Nephron progenitor cell (in vitro differentiated cells): ENCODE measurements around the gene PALD1.

Experiments
- DNase-seq: peaks from one replicate; pipeline ENCODE4 v3.0.0; 2021
- H3K27ac Mint-ChIP-seq: 2 replicates; pipeline ENCODE4 v1.8.0; 2021; ENCODE audit warnings: mild to moderate bottlenecking, moderate library complexity, mixed read lengths
- H3K27me3 Mint-ChIP-seq: 2 replicates; pipeline ENCODE4 v1.8.0; 2021; ENCODE audit warnings: mild to moderate bottlenecking, low read depth, mixed read lengths; ENCODE audit not compliant: poor library complexity
- H3K36me3 Mint-ChIP-seq: 2 replicates; pipeline ENCODE4 v1.8.0; 2021; ENCODE audit warnings: low read depth, mixed read lengths
- H3K4me1 Mint-ChIP-seq: 2 replicates; pipeline ENCODE4 v1.8.0; 2021; ENCODE audit warnings: mixed read lengths
- H3K4me3 Mint-ChIP-seq: 2 replicates; pipeline ENCODE4 v1.8.0; 2021; ENCODE audit warnings: mild to moderate bottlenecking, moderate library complexity, mixed read lengths
- H3K9me3 Mint-ChIP-seq: 2 replicates; pipeline ENCODE4 v1.8.0; 2021; ENCODE audit warnings: mild to moderate bottlenecking, moderate library complexity, mixed read lengths
- TF ChIP-seq, protein P1 (sequence below): fragments of 200-600 bp; sonication (generic); IDR thresholded peaks from 2 replicates; pipeline ENCODE4 v1.5.0; 2021; ENCODE audit warnings: antibody characterized with exemption

PALD1 gene

DNA sequence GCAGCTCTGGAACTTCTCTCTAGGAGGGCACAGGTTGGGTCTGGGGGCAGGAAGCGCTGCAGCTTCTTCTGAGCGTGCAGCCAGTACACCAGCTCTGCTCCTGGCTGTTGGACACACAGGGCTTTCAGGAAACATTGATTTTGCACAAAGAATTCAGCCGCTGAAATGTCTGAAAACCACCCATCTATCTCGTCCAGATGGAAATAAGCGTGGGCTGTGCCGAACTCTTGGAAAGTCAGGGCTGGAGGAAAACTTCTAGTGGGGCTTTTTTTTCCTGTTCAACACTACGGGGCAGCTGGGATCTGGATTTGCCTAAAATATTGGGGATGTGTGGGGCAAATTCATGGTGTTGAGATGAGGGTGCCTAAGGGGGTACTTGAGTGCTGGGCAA lies 31.2 kb downstream of the PALD1 start:
- Mint-ChIP-seq H3K27me3 (no peaks in the 10 kb centered on the region), H3K9me3 (no peaks in the 10 kb centered on the region), H3K4me1 (peaks cover 69% of the 10 kb centered on the region), H3K27ac (no peak overlapping the region), H3K36me3 (no peaks in the 10 kb centered on the region), H3K4me3 (peak overlapping the region; percentile 8)
- DNase-seq = no peak
- TF ChIP-seq, protein P1, sequence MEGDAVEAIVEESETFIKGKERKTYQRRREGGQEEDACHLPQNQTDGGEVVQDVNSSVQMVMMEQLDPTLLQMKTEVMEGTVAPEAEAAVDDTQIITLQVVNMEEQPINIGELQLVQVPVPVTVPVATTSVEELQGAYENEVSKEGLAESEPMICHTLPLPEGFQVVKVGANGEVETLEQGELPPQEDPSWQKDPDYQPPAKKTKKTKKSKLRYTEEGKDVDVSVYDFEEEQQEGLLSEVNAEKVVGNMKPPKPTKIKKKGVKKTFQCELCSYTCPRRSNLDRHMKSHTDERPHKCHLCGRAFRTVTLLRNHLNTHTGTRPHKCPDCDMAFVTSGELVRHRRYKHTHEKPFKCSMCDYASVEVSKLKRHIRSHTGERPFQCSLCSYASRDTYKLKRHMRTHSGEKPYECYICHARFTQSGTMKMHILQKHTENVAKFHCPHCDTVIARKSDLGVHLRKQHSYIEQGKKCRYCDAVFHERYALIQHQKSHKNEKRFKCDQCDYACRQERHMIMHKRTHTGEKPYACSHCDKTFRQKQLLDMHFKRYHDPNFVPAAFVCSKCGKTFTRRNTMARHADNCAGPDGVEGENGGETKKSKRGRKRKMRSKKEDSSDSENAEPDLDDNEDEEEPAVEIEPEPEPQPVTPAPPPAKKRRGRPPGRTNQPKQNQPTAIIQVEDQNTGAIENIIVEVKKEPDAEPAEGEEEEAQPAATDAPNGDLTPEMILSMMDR = no peak

DNA sequence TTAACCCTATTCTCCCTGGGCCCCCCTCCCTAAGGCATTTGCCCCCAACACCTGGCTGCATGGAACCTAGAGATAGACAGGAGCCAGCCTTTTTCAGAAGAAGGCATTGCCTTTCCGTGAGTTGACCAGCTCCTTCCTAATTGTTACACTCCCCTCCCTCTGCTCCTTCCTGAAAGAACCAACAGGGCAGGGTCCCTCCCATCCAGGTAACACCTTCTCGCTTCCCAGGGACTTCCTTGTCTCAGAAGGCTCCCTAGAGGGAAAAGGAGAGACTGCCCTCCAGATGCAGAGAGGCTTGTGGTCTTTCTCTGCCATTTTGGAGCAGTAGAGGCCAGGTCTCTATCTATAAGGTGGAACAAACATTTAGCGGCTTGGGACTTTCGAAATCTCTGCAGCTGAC lies 31.9 kb downstream of the PALD1 start:
- Mint-ChIP-seq H3K4me3 (no peak overlapping the region), H3K27me3 (peaks cover 2% of the 10 kb centered on the region), H3K27ac (no peak overlapping the region), H3K4me1 (peaks cover 74% of the 10 kb centered on the region), H3K36me3 (no peaks in the 10 kb centered on the region), H3K9me3 (no peaks in the 10 kb centered on the region)
- no peak for DNase-seq
- TF ChIP-seq, protein P1 = no peak

DNA sequence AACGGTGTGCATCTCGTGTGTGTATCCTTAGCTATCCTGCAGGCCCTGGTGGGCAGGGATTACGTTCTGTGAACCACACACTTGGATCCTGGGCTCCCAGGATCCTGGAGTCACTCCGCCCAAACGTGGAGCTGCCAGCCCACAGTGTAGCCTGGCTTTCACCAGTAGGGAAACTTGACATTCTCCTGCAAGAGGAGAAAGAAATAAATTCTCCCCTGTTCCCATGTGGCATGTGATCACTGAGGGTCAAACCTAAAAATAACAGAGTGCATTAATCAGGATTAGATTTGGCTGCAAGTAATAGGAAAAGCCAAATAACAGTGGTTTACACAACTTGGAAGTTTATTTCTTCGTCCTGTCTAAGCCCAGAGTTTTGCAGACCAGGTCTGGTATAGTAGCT lies 32.3 kb downstream of the PALD1 start:
- TF ChIP-seq, protein P1 = no peak
- H3K9me3 Mint-ChIP-seq = no peaks in the 10 kb centered on the region
- H3K27me3 Mint-ChIP-seq = peaks cover 2% of the 10 kb centered on the region
- H3K27ac Mint-ChIP-seq = peak overlapping the region; percentile 4
- peaks cover 73% of the 10 kb centered on the region for H3K4me1 Mint-ChIP-seq
- H3K36me3 Mint-ChIP-seq = no peaks in the 10 kb centered on the region
- H3K4me3 Mint-ChIP-seq = no peak overlapping the region
- DNase-seq = no peak

DNA sequence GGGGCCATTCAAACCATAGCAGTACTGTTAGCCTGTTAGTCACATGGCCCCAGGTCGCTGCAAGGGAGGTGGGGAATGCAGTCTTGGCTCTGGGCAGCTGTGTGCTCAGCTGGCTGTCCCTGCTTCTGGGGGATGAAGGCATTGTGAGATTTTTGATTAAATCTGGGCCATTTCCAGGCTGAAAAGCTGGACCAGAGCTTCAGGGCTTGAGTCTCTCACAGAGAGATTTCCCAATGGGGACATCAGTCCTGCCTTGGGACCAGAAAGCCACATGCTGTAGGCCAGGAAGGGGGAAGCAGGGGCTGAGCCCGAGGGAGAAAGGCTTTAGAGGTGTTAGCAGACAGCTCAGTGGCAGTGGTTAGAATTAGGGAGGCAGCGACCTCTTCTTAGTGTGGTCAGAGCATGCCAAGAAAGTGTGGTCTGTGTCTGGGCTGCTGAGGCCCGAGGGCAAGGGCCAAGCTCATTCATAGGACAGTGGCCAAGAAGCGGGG lies 33.6 kb downstream of the PALD1 start:
- no peak for DNase-seq
- Mint-ChIP-seq H3K27ac (peak overlapping the region; percentile 79), H3K4me3 (no peak overlapping the region), H3K9me3 (no peaks in the 10 kb centered on the region), H3K36me3 (no peaks in the 10 kb centered on the region), H3K27me3 (peaks cover 2% of the 10 kb centered on the region), H3K4me1 (peaks cover 65% of the 10 kb centered on the region)
- TF ChIP-seq, protein P1 = no peak

DNA sequence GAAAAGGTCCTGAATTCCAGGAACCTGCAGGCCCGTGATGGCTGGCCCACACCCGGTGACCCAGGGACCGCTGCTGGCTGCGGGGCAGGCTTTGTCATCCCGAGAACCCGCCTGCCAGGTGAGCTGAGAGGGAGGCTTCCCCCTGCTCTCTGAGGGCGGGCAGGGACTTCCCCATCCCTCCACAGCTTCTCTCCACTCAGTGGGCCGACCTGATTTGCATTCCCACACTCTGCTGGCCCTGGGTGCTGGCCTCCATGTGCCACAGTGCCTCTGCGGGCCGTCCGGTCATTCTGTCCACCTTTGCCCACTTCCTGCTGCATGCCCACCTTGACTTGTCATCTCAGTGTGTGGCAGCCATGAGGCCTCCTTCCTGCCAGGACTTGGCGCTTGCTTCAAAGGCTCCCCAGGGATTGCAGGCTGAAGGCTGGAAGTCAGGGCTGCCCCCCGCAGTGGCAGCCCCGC lies 35.3 kb downstream of the PALD1 start:
- Mint-ChIP-seq H3K27ac (no peak overlapping the region), H3K4me1 (peaks cover 54% of the 10 kb centered on the region), H3K4me3 (no peak overlapping the region), H3K9me3 (no peaks in the 10 kb centered on the region), H3K27me3 (peaks cover 7% of the 10 kb centered on the region), H3K36me3 (no peaks in the 10 kb centered on the region)
- TF ChIP-seq, protein P1 = no peak
- no peak for DNase-seq

DNA sequence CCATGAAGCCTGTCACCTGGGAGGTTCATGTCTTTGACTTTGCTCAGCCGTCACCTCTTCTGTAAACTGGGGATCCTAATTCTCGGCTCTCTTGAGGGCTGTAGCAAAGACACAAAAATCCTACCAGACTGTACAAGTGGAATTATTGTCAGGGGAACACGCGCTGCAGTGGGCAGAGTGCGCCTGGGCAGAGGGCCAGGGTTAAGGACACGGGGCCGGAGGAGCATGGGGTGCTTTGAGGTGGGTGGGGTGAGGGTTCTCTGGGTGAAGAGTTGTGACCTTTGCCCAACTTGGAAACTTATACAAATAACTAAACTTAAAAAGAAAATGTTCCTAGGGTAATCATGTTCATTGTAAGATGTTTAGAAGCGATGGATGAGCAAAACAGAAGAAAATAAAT lies 36.0 kb downstream of the PALD1 start:
- Mint-ChIP-seq H3K4me1 (peaks cover 47% of the 10 kb centered on the region), H3K36me3 (no peaks in the 10 kb centered on the region), H3K9me3 (no peaks in the 10 kb centered on the region), H3K27ac (no peak overlapping the region), H3K27me3 (peaks cover 9% of the 10 kb centered on the region), H3K4me3 (no peak overlapping the region)
- TF ChIP-seq, protein P1 = no peak
- no peak for DNase-seq
